OCI-LY7 (cell line): ENCODE measurements around the gene PSMG3. TPM values are rescaled to one million over a fixed set of nuclear protein-coding genes. Genes with fewer than 3 reads are reported as not detected.

ENCODE experiments used
- BruUV-seq: library from RNA; stranded (reverse); fragments of 400-500 nt; replicated peaks from 2 replicates; lab custom pipeline; 2021; lab: Mats Ljungman, UMichigan
- CTCF ChIA-PET: fragments of 300-600 bp; sonication (Branson Sonifier 250); formaldehyde crosslinking; loops from one replicate; lab custom pipeline; 2022; ENCODE audit warnings: antibody characterized with exemption; ENCODE audit not compliant: unreplicated experiment; lab: Charles Lee
- POLR2A ChIA-PET: fragments of 300-600 bp; sonication (Branson Sonifier 250); formaldehyde crosslinking; loops from one replicate; lab custom pipeline; 2022; ENCODE audit warnings: antibody characterized with exemption; lab: Charles Lee
- DNase-seq: peaks from one replicate; pipeline ENCODE4 v3.0.0-alpha.2; 2015; ENCODE audit warnings: low spot score
- H2AFZ ChIP-seq: fragments of 200-600 bp; sonication (generic), shearing (Covaris generic); 2 replicates; pipeline ENCODE4 v1.6.1; 2014; ENCODE audit warnings: mild to moderate bottlenecking, antibody characterized with exemption, low read length, moderate library complexity
- H3K27ac ChIP-seq: fragments of 200-600 bp; sonication (generic); 2 replicates; pipeline ENCODE4 v1.5.1; 2014; ENCODE audit warnings: mixed run types, low read depth, mild to moderate bottlenecking, moderate library complexity, low read length, inconsistent platforms; ENCODE audit not compliant: poor library complexity, severe bottlenecking
- H3K36me3 ChIP-seq: fragments of 200-600 bp; sonication (generic); 2 replicates; pipeline ENCODE4 v1.6.1; 2014; ENCODE audit warnings: mild to moderate bottlenecking, antibody characterized with exemption, low read length, moderate library complexity, mixed read lengths; ENCODE audit not compliant: insufficient read depth
- H3K4me1 ChIP-seq: fragments of 200-600 bp; sonication (generic); 2 replicates; pipeline ENCODE4 v1.5.1; 2014; ENCODE audit warnings: mild to moderate bottlenecking, low read length; ENCODE audit not compliant: insufficient read depth, poor library complexity, severe bottlenecking
- H3K4me2 ChIP-seq: fragments of 200-600 bp; sonication (generic); 2 replicates; pipeline ENCODE4 v1.6.1; 2014; ENCODE audit warnings: mild to moderate bottlenecking, low read length
- H3K4me3 ChIP-seq: fragments of 200-600 bp; sonication (generic); 2 replicates; pipeline ENCODE4 v1.5.1; 2014; ENCODE audit warnings: mild to moderate bottlenecking, low read depth, low read length; ENCODE audit not compliant: poor library complexity, severe bottlenecking
- H3K79me2 ChIP-seq: fragments of 200-600 bp; sonication (generic); 2 replicates; pipeline ENCODE4 v1.6.1; 2016; ENCODE audit warnings: low read depth, mild to moderate bottlenecking, low read length, moderate library complexity, mixed read lengths; ENCODE audit not compliant: insufficient read depth
- H3K9me2 ChIP-seq: fragments of 200-600 bp; sonication (generic); 2 replicates; pipeline ENCODE4 v1.6.1; 2016; ENCODE audit warnings: mild to moderate bottlenecking, low read length, mixed read lengths; ENCODE audit not compliant: insufficient read depth
- H3K9me3 ChIP-seq: fragments of 200-600 bp; sonication (generic); 2 replicates; pipeline ENCODE4 v1.6.1; 2014; ENCODE audit warnings: mild to moderate bottlenecking, mixed run types, low read length, mixed read lengths
- H4K20me1 ChIP-seq: fragments of 200-600 bp; sonication (generic); 2 replicates; pipeline ENCODE4 v1.6.1; 2014; ENCODE audit warnings: mild to moderate bottlenecking, antibody characterized with exemption, low read length, moderate library complexity, mixed read lengths; ENCODE audit not compliant: insufficient read depth
- CTCF ChIP-seq: fragments of 200-600 bp; sonication (generic); conservative IDR thresholded peaks from 2 replicates; pipeline ENCODE4 v1.5.1; 2014; ENCODE audit warnings: mild to moderate bottlenecking, antibody characterized with exemption, low read length, moderate library complexity, mixed read lengths
- EZH2phosphoT487 ChIP-seq: fragments of 200-600 bp; sonication (generic); IDR thresholded peaks from 2 replicates; pipeline ENCODE4 v1.6.1; 2018; ENCODE audit warnings: low read depth, borderline replicate concordance, mild to moderate bottlenecking, mixed run types, antibody characterized with exemption, low read length, moderate library complexity, mixed read lengths
- intact Hi-C: fragments of 100-400 bp; cut with micrococcal nuclease; formaldehyde crosslinking; loops from one replicate; pipeline ENCODE4 v1.10.0; 2022; ENCODE audit not compliant: unreplicated experiment
- total RNA-seq, 2 experiments: library from RNA; depleted of rRNA in 1 of 2; stranded (reverse); fragments of >200 nt in 1 of 2; shearing (Covaris generic) in 1 of 2; gene quantifications; 2 replicates each; pipeline ENCODE4 v1.2.3, GENCODE V29; 2014 to 2022

Gene PSMG3
- total RNA-seq, 2 experiments from 2014 or later: 63.7 to 129 TPM

GRCh38 chr7:1617957-1618356 is 48.1 kb upstream of the PSMG3 start:
- ChIA-PET CTCF (no interaction called here), POLR2A (no interaction called here)

GRCh38 chr7:1616741-1617140 is 46.9 kb upstream of the PSMG3 start:
- Histone ChIP-seq H3K79me2 (no peaks in the 10 kb centered on the region), H4K20me1 (no peaks in the 10 kb centered on the region), H3K36me3 (no peaks in the 10 kb centered on the region), H3K9me3 (no peaks in the 10 kb centered on the region), H3K4me3 (no peak overlapping the region), H3K4me1 (no peaks in the 10 kb centered on the region), H3K27ac (no peak overlapping the region), H3K9me2 (no peaks in the 10 kb centered on the region), H3K4me2 (no peak overlapping the region), H2AFZ (no peak overlapping the region)
- BruUV-seq: no TSS peak
- DNase-seq: no peak
- TF ChIP-seq EZH2phosphoT487: no peak
- TF ChIP-seq CTCF: no peak
- intact Hi-C loops: no loop called here
- ChIA-PET POLR2A (no interaction called here), CTCF (no interaction called here)

More at GRCh38 chr7:1617957-1618356, 48.1 kb upstream of the PSMG3 start:
- TF ChIP-seq CTCF (no peak), EZH2phosphoT487 (no peak)
- Histone ChIP-seq H3K4me3 (no peak overlapping the region), H3K4me1 (no peaks in the 10 kb centered on the region), H2AFZ (no peak overlapping the region), H3K27ac (no peak overlapping the region), H4K20me1 (no peaks in the 10 kb centered on the region), H3K4me2 (no peak overlapping the region), H3K9me2 (no peaks in the 10 kb centered on the region), H3K36me3 (no peaks in the 10 kb centered on the region), H3K79me2 (no peaks in the 10 kb centered on the region), H3K9me3 (no peaks in the 10 kb centered on the region)
- no TSS peak for BruUV-seq
- DNase-seq: no peak
- intact Hi-C loops: no loop called here

GRCh38 chr7:1611708-1612241 is 41.9 kb upstream of the PSMG3 start:
- TF ChIP-seq CTCF (no peak), EZH2phosphoT487 (no peak)
- no peaks in the 10 kb centered on the region for H3K36me3 ChIP-seq
- CTCF ChIA-PET: no interaction called here
- no peak overlapping the region for H3K27ac ChIP-seq
- BruUV-seq: no TSS peak
- H4K20me1 ChIP-seq: no peaks in the 10 kb centered on the region
- POLR2A ChIA-PET: no interaction called here
- intact Hi-C loops: no loop called here
- H3K9me3 ChIP-seq: no peaks in the 10 kb centered on the region
- no peak overlapping the region for H3K4me3 ChIP-seq
- no peak for DNase-seq
- H2AFZ ChIP-seq: no peak overlapping the region
- H3K4me2 ChIP-seq: no peak overlapping the region
- no peaks in the 10 kb centered on the region for H3K9me2 ChIP-seq
- H3K4me1 ChIP-seq: no peaks in the 10 kb centered on the region
- no peaks in the 10 kb centered on the region for H3K79me2 ChIP-seq
